GM18868 (cell line): ENCODE data around the gene CNOT10.
A peak's percentile ranks its signal among the peaks of the same experiment; 100 is the strongest.
"Not testable (repeated sequence)": the region's sequence is repeated elsewhere in the genome, so short reads cannot be mapped to it uniquely, and the experiment has no call there.

ENCODE experiments used
- ATAC-seq: cut with Tn5 transposase; IDR thresholded peaks from one replicate; pipeline ENCODE4 v1.9.1; 2021; ENCODE audit warnings: mild to moderate bottlenecking, moderate library complexity; ENCODE audit not compliant: unreplicated experiment

Gene CNOT10

GRCh38 chr3:32685543-32686185 lies 676 bp downstream of the CNOT10 start:
- ATAC-seq, result peak; percentile 1

GRCh38 chr3:32686713-32687112 lies 1.7 kb downstream of the CNOT10 start:
- ATAC-seq, result no peak

GRCh38 chr3:32691847-32692246 lies 6.9 kb downstream of the CNOT10 start:
- ATAC-seq, result no peak

GRCh38 chr3:32696523-32696922 lies 11.5 kb downstream of the CNOT10 start:
- no peak for ATAC-seq

- ATAC-seq, result no peak
These were observed 13.5 kb downstream of the CNOT10 start for GRCh38 chr3:32698506-32698905.

- ATAC-seq, result no peak
These were observed 14.4 kb downstream of the CNOT10 start for GRCh38 chr3:32699429-32699828.

- no peak for ATAC-seq
These were observed 15.3 kb downstream of the CNOT10 start for GRCh38 chr3:32700244-32700643.

- ATAC-seq, result no peak
These were observed 18.5 kb downstream of the CNOT10 start for GRCh38 chr3:32703491-32703972.

- no peak for ATAC-seq
These were observed 20.2 kb downstream of the CNOT10 start for GRCh38 chr3:32705232-32705631.

- no peak for ATAC-seq
These were observed 21.5 kb downstream of the CNOT10 start for GRCh38 chr3:32706348-32707025.

- ATAC-seq, result no peak
These were observed 22.0 kb downstream of the CNOT10 start for GRCh38 chr3:32707026-32707370.

GRCh38 chr3:32708672-32709283 lies 23.8 kb downstream of the CNOT10 start:
- ATAC-seq, result no peak

- ATAC-seq, result no peak
These were observed 24.4 kb downstream of the CNOT10 start for GRCh38 chr3:32709346-32709745.

- ATAC-seq, result no peak
These were observed 27.6 kb downstream of the CNOT10 start for GRCh38 chr3:32712506-32713055.

- ATAC-seq, result no peak
These were observed 28.2 kb downstream of the CNOT10 start for GRCh38 chr3:32713181-32713580.

- no peak for ATAC-seq
These were observed 34.3 kb downstream of the CNOT10 start for GRCh38 chr3:32719335-32719734.

GRCh38 chr3:32719931-32720330 lies 34.9 kb downstream of the CNOT10 start:
- ATAC-seq, result no peak

- no peak for ATAC-seq
These were observed 40.7 kb downstream of the CNOT10 start for GRCh38 chr3:32725721-32726120.

- no peak for ATAC-seq
These were observed 48.7 kb downstream of the CNOT10 start for GRCh38 chr3:32733631-32734229.

GRCh38 chr3:32734756-32735155 lies 49.8 kb downstream of the CNOT10 start:
- ATAC-seq, result no peak

GRCh38 chr3:32743470-32743869 lies 58.5 kb downstream of the CNOT10 start:
- ATAC-seq, result not testable (repeated sequence)
